ENCODE data around the gene OAS2.

DNA sequence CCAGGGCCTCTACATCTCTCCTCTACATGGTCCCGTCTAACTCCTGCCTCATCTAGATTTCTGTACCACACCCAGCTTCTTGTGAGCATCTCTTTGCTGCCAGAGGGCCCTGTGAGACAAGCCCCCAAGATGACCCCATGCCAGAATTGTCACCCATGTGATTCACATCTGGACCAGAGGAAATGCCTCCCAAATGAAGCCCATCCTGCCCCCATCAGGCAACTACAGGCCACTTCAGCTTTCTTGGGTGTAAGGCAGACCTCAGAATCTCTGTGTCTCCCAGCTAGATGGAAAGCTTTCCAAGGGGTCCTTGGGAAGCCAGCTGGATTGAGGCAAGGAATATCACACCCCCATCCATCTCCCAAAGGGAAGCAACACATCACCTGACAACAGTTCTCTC, 49.3 kb upstream of the OAS2 start:
- TF ChIP-seq EZH2 (IDR thresholded peaks at IDR 0.05; ENCODE audit: low read length) (no peak), CTCF (optimal IDR thresholded peaks at IDR 0.05 in 1 of 3, IDR thresholded peaks at IDR 0.05 in 1 of 3, conservative IDR thresholded peaks at IDR 0.05 in 1 of 3; ENCODE audit: extremely low read depth in 1 of 3, insufficient read depth in 2 of 3, low read length in 3 of 3) (no peak)

All from keratinocyte (primary cell).